IPS-18c (cell line): ENCODE data around the gene TEAD3.
A peak's percentile ranks its signal among the peaks of the same experiment; 100 is the strongest.

Experiments
- H3K4me3 ChIP-seq: 2 replicates; pipeline ENCODE4 v1.7.0; 2013; ENCODE audit warnings: low read depth, mild to moderate bottlenecking, low read length, moderate library complexity; ENCODE audit not compliant: insufficient read depth
- H3K9me3 ChIP-seq: one replicate; pipeline ENCODE4 v1.6.1; 2013; ENCODE audit warnings: mild to moderate bottlenecking, low read length, moderate library complexity; ENCODE audit not compliant: control insufficient read depth, insufficient read depth

Gene TEAD3

DNA sequence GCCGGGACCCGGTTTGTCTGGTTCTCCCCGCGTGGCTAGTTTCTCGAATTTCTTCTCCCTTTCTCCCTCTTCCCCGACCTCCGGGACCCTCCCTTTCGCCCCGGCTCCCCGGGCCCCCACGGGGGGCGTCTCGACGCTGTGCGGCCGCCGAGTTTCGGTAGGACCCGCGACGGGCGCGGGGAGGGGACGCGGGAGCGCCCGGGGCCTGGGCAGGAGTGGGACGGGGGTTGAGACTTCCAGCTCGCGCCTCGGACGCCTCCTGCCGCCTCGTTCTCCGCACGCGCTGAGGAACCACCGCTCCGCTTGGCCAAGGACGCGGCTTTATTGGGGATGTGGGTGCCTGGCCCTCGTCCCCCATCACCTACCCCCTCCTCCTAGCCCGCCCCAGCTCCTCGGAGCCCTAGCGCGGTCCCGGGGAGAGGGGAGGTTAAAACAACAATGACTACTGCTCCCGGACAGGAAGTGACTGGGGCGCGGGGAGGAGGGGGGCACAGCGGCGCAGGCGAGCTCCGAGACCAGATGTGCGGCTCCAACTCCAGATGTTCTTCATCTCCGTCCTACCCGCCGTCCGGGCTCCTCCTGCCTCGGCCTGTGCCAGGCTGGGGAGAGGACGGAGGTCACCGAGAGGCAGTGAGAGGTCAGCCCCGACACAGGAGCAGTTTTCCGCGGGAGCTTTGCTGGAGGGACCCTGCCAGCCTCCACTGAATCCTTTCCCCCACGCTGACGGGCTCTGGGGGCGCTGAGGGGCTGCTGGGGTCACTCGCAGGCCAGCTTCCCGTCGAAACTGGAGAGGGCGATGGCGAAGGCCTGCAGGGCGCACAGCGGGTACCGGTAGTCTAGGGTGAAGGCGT is 917 bp upstream of the TEAD3 start:
- Histone ChIP-seq H3K9me3 (peaks cover 2% of the 10 kb centered on the region), H3K4me3 (peak overlapping the region; percentile 77)

DNA sequence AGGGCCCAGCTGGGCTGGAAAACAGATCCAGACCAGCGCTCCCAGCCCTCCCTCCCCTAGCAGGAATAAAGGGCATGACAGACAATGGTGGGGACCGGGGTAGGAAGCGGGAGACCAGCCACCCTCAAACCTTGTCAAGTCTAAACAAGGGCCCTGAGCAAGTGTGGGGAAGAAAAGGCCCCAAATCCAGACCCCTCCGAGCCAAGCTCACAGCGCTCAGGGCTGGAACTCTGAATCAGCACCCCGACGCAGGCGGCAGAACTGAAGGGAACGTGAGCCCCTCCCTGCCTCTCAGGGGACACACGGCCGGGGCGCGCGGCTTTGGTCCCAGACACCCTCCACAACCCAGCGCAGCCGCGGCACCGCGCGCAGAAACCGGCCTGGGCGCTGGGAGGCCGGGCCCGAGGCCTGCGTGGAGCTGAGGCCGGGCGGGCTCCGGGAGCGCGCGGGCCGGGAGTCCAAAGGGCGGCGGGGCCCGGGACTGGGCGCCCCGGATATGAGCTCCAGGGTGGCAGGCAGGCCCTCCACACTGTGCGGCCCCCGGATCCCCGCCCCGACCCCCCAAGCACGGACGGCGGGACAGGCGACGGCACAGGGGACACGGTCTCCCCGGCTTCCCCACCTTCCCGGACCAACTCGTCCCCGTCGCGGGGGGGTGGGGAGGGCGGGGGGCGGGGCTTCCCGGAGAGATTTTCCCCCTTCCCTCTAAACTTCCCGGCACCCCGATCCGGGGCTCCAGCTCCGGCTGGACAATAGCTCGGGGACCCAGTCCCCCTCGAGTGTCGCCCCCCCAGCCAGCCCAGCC is 641 bp downstream of the TEAD3 start:
- H3K4me3 ChIP-seq: peak overlapping the region; percentile 66
- peaks cover 2% of the 10 kb centered on the region for H3K9me3 ChIP-seq

DNA sequence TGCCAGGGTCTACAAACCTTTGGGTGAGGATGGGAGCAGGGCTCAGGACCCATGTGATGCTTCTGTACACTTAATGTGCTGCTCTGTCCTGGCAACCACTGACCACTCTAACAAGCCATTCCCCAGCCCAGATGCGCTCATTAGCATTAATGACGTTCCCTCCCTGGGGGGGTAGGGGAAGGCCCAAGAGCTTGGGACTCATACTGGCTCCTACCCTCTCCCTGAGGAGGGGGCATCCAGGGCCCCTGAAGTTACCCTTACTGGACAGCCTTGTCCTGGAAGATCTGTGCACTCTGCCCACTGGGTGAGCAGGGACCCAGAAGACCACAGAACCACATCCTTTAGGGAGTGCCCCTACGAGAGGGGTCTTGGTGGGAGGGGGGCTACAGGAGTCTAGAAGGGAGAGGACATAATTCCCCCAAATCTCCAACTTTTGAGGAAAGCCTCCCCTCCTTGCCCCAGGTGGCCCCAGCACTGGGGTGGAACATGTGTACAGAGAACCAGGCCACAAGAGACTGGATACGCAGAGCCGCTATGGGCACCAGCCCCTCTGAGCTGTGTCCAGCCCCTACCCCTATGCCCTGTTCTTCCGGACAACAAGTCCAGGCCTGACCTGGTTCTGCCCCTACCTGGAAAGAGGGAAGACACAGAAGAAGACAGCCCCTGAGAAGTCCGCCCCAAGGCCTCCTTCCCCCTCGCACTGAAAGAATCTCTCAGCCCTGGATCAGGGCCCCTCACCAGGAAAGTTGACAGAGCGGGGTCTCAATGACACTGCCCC is 1.4 kb downstream of the TEAD3 start:
- Histone ChIP-seq H3K4me3 (peak overlapping the region; percentile 66), H3K9me3 (peaks cover 2% of the 10 kb centered on the region)

DNA sequence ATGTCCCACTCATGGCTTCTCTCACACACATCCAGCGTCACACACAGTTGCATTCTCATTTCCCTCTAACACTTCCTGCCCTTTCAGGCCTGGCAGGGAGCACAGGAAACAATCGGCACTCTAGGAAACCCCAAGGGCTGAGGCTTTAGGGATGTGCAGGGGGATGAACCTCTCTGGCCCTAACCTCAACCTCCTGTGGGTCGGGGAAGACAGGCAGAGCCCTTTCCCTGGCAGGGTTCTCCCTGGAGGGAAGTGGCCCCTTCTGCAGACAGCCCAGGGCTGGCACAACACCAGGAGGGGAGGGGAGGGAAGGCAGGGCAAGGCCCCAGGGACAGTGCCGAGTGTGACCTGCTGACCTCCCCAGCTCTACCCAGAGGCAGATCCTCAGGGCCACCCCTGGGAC is 2.7 kb downstream of the TEAD3 start:
- H3K4me3 ChIP-seq: no peak overlapping the region
- peaks cover 2% of the 10 kb centered on the region for H3K9me3 ChIP-seq

DNA sequence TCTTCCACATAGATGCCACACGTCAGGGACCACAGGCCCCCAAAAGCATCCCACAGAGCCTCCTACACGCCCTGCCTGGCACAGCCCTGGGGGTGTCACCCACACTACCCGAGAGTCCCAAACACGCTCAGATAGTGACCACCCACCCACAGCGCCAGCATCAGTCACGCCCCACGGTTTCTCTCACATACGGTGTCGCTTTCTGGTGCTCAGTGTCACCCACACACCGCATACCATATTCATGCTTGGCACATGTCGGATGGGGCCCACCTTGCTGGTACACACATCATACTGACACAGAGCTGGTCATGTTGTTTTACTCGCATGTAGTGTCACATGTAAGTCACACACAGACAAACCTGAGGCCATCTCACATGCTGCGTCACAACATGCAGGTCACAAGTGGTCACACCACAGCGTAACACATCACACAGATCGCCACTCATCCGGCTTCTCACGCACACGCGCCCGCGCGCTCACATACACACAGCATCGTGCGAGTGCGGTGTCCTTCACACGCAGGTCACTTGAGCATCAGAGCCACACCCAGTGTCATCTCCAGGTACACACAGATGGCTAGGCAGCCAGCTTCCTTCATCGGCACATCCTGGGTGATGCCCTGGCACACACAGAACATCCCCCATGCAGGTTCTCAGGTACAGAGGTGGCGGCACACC is 3.4 kb downstream of the TEAD3 start:
- peaks cover 2% of the 10 kb centered on the region for H3K9me3 ChIP-seq
- no peak overlapping the region for H3K4me3 ChIP-seq

DNA sequence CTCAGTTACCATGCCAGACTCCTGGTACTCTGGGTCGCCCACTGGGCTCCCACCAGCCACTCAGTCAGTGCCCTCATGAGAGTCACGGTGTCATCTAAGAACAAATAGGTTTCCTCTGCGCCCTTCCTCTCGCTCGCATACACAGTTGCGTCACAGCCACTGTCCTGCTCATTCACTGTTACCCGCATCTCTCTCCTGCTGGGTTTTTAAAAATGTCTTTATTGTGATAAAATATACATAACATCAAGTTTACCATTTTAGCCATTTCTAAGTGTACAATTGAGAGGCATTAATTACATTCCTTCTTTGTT is 4.0 kb downstream of the TEAD3 start:
- Histone ChIP-seq H3K9me3 (peaks cover 2% of the 10 kb centered on the region), H3K4me3 (no peak overlapping the region)

DNA sequence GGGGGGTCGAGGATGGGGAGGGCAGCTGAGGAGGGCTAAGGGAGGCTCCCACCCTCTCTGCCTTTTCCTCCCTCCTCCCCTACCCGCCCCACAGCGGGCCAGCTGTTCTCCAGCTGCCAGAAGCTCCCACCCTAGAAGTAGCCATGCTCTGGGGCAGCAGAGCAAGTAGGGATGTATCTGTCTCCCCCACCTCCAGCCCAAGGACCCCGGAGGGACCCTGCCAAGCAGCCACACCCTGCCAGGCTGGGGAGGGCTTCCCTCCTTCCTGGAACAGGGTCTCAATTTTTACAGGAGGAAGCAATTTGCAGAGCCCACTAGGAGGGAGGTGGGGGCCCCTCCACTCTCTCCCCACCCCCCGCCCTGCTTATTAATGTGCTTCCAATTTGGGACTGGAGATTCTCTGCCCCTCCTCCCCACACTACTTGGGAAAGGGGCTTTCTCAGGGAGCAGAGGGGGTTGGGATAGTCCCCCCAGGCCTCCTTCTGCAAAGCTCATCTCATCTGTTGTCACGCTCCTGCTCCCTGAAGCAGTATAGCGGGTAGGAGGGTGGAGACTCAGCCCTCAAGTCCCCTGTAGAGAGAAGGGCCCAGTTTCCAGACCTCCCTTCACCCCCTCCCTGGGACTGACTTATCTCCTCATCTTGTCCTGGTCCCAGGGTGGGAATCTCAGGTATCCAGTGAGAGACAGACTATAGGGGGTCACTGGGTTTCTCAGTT is 4.5 kb downstream of the TEAD3 start:
- H3K9me3 ChIP-seq: peaks cover 2% of the 10 kb centered on the region
- no peak overlapping the region for H3K4me3 ChIP-seq

DNA sequence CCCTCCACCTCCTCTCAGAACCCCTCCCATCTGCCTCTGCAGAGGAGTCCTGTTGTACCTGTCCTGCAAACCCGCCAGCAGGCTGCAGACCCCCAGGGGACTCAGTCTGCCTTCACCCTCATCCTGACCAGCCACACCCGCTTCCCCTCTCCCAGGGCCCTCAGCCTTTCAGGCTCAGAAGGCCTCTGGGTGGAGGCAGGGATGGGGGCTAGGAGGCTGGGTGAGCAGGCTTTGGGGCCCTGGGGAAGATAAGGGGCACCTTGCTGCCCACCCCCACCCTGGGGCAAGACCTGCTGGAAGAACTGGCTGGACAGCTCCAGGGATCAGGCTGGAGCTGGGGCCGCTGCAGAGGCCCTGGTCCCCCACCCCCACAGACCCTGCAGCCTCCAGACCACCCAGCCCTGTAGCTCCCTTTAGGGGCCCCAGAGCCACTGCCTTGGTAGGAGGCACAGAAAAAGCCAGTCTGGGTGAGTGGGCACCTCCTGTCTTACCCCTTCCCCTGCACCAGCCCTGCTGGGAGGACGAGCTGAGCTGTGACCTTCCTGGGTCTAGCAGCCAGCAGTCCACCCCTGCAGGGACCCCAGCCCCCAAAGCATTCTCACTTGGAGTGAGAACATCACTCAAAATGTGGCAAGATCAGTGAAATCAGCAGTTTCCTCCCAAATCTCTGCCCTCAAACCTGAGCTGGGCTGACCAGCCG is 5.2 kb downstream of the TEAD3 start:
- Histone ChIP-seq H3K9me3 (peaks cover 2% of the 10 kb centered on the region), H3K4me3 (peak overlapping the region; percentile 28; the same call in 1 of the 2 replicates)

DNA sequence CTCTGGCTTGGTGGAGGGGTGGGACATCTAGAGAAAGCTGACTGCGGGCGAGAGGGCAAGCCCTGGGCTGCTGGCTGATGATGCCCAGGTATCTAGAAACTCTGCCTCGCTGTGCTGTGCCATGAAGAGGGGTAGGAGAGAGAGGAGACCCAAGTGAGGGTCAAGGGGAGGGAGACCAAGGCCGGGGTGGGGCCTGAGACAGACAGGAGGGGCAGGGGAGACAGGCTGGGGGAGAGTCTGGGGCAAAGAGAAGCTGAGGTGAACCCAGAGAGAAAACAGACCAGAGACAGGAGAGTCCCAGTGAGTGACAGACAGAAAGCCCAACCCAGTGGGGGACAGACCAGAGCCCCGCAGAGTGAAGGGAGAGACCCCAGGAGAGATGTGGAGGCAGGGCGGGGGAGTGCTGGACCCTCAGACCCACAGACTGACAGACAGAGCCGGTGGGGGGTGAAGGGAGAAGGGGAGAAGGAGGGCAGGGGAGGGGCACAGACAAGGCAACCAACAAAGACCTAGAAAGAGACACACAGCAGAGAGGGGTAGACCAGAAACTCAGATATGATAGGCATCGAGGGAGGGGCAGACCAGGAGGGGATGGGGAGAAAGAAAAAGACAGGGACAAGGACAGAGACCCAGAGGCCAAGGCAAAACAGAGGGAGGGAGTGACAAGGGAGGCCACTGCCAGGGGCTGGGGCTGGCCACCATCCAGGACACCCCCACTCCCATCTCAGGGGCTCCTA is 5.9 kb downstream of the TEAD3 start:
- H3K4me3 ChIP-seq: peak overlapping the region; percentile 28; the same call in 1 of the 2 replicates
- no peaks in the 10 kb centered on the region for H3K9me3 ChIP-seq

DNA sequence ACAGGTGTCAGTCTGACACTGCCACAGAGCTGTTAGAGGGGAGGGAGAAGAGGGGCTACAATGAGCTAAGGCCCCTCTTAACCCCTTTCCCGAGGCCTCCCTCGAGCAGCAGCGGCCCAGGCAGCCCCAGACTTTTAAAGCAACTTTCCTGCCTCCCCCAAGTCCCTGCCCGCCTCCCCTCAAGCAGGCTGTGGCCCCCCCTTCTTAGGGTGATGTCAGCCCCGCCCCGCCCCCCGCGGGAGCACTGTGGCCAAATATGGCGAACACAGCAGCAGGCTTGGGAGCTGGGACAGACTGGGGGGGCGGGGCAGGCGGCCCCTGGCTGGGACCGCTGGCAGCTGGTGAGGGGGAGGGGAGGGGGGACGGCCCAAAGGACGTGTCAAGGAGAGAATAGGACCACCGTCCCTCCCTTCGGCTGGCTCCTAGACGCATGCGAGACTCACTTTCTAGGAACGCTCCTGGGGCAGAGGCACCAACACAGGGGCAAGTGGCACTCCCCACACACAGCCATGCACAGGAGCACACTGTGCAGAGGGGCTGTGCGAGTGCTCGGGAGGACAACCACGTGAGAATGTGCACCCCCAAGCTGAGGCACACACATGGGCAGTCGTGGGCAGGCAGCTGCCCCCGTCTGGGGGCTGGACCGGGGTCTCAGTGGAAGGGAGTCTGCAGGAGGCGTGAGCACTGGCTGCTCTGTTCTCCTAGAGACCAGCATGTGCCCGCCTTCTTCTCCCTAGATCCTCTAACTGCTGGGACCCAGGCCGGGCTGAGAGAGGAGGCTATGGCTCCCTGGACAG is 6.7 kb downstream of the TEAD3 start:
- H3K9me3 ChIP-seq: no peaks in the 10 kb centered on the region
- peak overlapping the region; percentile 32 for H3K4me3 ChIP-seq

DNA sequence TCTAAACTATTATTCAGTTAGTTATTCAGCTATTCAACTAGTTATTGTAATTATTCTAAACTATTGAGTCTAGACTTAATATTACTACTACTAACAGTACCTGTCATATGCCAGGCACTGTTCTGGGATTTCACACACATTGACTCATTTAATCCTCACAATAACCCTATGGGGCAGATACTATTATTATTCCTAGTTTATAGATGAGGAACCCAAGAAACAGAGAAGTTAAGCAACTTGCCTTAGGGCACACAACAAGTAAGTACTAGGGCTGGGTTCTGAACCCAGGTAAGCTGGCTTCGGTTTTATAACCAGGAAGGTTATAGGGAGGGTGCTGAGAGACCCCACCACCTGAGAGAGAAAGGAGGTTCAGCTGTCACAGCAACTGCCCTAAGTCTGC is 7.8 kb downstream of the TEAD3 start:
- H3K9me3 ChIP-seq: no peaks in the 10 kb centered on the region

DNA sequence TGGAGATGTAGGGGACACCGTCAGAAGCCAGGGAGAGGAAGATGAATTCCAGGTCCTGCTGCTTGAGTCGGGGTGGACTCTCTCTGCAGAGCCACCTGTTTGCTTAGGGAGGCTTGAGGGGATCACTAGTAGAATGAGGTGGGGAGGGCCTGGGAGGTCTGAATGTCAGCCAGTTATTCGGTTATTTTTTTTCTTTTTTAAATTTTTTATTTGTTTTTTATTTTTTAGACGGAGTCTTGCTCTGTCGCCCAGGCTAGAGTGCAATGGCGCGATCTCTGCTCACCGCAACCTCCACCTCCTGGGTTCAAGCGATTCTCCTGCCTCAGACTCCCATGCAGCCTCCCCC is 8.4 kb downstream of the TEAD3 start:
- H3K9me3 ChIP-seq: no peaks in the 10 kb centered on the region
- no peak overlapping the region for H3K4me3 ChIP-seq

More for the DNA sequence above, 7.8 kb downstream of the TEAD3 start:
- H3K4me3 ChIP-seq: no peak overlapping the region

DNA sequence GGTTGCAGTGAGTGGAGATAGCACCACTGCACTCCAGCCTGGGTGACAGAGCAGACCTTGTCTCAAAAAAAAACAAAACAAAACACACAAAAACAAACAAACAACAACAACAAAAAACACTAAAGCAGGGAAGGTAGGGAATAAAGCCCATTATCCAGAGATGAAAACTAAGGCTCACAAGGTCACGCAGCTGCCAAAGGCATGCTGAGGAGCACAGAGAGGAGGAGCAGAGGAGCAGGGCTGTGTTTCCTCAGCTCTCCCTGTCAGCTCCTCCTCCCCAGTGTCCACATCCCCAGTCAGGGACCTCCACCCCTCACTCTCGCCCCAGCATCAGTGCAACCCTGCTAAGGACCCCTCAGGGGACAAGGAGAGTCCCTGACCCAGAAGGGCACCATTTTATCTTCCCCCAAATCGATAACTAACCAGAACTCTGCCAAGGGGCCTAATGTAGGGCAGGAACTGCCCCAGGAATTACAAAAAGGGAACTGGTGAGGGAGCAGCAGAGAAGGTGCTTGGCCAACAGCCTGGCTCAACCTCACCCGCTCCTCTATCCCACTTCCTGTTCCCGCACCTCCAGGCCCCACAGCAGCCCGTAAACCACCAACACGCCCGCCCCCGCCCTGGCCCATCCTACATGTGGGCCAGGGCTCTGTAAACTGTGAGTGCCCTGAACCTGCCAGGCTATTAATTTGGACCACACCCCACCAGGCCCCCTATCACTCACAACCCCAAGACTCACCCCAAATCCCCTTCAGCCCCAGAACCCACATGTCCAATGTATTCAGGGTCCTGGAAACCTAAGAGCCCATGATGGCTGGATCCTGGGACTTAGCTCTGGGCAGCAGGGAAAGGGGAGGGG is 9.0 kb downstream of the TEAD3 start:
- H3K9me3 ChIP-seq: no peaks in the 10 kb centered on the region
- peak overlapping the region; percentile 15 for H3K4me3 ChIP-seq
